K562 (cell line): Measurements from ENCODE around the gene TUBA4B. TPM values are rescaled to one million over a fixed set of nuclear protein-coding genes. Genes with fewer than 3 reads are reported as not detected.

Source experiments
- HES1 ChIP-seq: fragments of 450-650 bp; IDR thresholded peaks from 2 replicates; pipeline ENCODE4 v1.6.1; 2016; ENCODE audit warnings: low read depth, mild to moderate bottlenecking, moderate library complexity
- NR2F6 ChIP-seq: fragments of 450-650 bp; formaldehyde crosslinking; IDR thresholded peaks from 2 replicates; pipeline ENCODE4 v1.4.0; 2020; ENCODE audit warnings: mild to moderate bottlenecking
- PCBP1 ChIP-seq: fragments of 200-400 bp; formaldehyde crosslinking; IDR thresholded peaks from 2 replicates; pipeline ENCODE4 v1.6.1; 2018; ENCODE audit warnings: mild to moderate bottlenecking, low read depth, low read length; ENCODE audit not compliant: poor library complexity, severe bottlenecking
- RNF219 ChIP-seq: fragments of 250-450 bp; sonication (Bioruptor Pico); IDR thresholded peaks from 2 replicates; pipeline ENCODE4 v1.5.0; 2022; ENCODE audit warnings: mild to moderate bottlenecking
- SMARCC2 ChIP-seq: fragments of 450-650 bp; IDR thresholded peaks from 2 replicates; pipeline ENCODE4 v1.6.1; 2017; ENCODE audit warnings: antibody characterized with exemption, moderate library complexity, mild to moderate bottlenecking, low read depth
- SRSF1 ChIP-seq: fragments of 200-400 bp; formaldehyde crosslinking; IDR thresholded peaks from 2 replicates; pipeline ENCODE4 v1.6.1; 2017; ENCODE audit warnings: mild to moderate bottlenecking, low read depth, low read length, moderate library complexity
- ZFX ChIP-seq: sonication (generic); formaldehyde crosslinking; IDR thresholded peaks from 2 replicates; pipeline ENCODE4 v1.8.0; 2022; ENCODE audit warnings: mild to moderate bottlenecking, missing genetic modification reagents, moderate library complexity
- ZNF280B ChIP-seq: fragments of 250-450 bp; sonication (Bioruptor Pico); IDR thresholded peaks from 2 replicates; pipeline ENCODE4 v1.5.1; 2021; ENCODE audit warnings: mild to moderate bottlenecking
- ZNF384 ChIP-seq: IDR thresholded peaks from 2 replicates; pipeline ENCODE4 v1.6.1; 2012; ENCODE audit warnings: low read depth, low read length, improper control_type of control experiment
- polyA plus RNA-seq, 8 experiments: library from polyadenylated mRNA; depleted of rRNA in 4 of 8; stranded (reverse) in 5 of 8; unstranded in 3 of 8; fragments of >200 nt; fragmentation: Nextera tagmentation in 2 of 8; fragmentation: Illumina TruSeq in 1 of 8; extraction: Ambion mirVana in 2 of 8; extraction: Trizol in 1 of 8; gene quantifications; 2 replicates each; pipeline versions ENCODE4 v1.2.1 to v1.2.3, GENCODE V29; 2011 to 2014; ENCODE audit warnings: inconsistent platforms in 1 of 8, missing spikeins in 1 of 8
- total RNA-seq, 7 experiments: library from RNA; depleted of rRNA in 6 of 7; stranded (reverse); fragments of >200 nt in 6 of 7; fragmentation: Illumina TruSeq in 2 of 7; extraction: Trizol in 2 of 7; gene quantifications; 2 replicates each; pipeline versions ENCODE4 v1.2.1 to v1.2.3, GENCODE V29; 2011 to 2021; ENCODE audit warnings: low replicate concordance in 1 of 7

TUBA4B gene
- total and polyA plus RNA-seq, 9 of the 15 experiments (the other 6 are each of a cell fraction or from before 2014, with no cell fraction given) = 0.04 TPM; not detected in 8

GRCh38 chr2:219213486-219214071 is 39.5 kb upstream of the TUBA4B start (continued):
- TF ChIP-seq RNF219 (CRISPR knock-in tag) (no peak), SMARCC2 (no peak), ZFX (CRISPR knock-in tag) (no peak), PCBP1 (no peak), ZNF384 (no peak), ZNF280B (CRISPR knock-in tag) (no peak), NR2F6 (CRISPR knock-in tag) (no peak), SRSF1 (no peak), HES1 (no peak)
- TF ChIP-seq, all 486 proteins: peak for 0
